ENCODE results near the gene CDK4.
"Not testable (repeated sequence)": the region's sequence is repeated elsewhere in the genome, so short reads cannot be mapped to it uniquely, and the experiment has no call there.

CDK4 gene

GRCh38 chr12:57715036-57715748 is 36.9 kb downstream of the CDK4 start:
- DNase-seq = not testable (repeated sequence)

- DNase-seq = no peak
These were observed 38.9 kb downstream of the CDK4 start for GRCh38 chr12:57713209-57713608.

- DNase-seq = peak in 4 of 56 donors; percentile 10 to 44 (median 29)
These were observed 39.4 kb downstream of the CDK4 start for GRCh38 chr12:57712701-57713100.

GRCh38 chr12:57708296-57708695 is 43.8 kb downstream of the CDK4 start:
- DNase-seq = no peak

- DNase-seq = no peak
These were observed 44.9 kb downstream of the CDK4 start for GRCh38 chr12:57707250-57707649.

- no peak for DNase-seq
These were observed 51.8 kb downstream of the CDK4 start for GRCh38 chr12:57700317-57700716.

GRCh38 chr12:57698414-57698813 is 53.7 kb downstream of the CDK4 start:
- no peak for DNase-seq

Data from nucleus accumbens (tissue), 56 donors.